Measurements from ENCODE around the gene CERK.

The CERK gene

DNA sequence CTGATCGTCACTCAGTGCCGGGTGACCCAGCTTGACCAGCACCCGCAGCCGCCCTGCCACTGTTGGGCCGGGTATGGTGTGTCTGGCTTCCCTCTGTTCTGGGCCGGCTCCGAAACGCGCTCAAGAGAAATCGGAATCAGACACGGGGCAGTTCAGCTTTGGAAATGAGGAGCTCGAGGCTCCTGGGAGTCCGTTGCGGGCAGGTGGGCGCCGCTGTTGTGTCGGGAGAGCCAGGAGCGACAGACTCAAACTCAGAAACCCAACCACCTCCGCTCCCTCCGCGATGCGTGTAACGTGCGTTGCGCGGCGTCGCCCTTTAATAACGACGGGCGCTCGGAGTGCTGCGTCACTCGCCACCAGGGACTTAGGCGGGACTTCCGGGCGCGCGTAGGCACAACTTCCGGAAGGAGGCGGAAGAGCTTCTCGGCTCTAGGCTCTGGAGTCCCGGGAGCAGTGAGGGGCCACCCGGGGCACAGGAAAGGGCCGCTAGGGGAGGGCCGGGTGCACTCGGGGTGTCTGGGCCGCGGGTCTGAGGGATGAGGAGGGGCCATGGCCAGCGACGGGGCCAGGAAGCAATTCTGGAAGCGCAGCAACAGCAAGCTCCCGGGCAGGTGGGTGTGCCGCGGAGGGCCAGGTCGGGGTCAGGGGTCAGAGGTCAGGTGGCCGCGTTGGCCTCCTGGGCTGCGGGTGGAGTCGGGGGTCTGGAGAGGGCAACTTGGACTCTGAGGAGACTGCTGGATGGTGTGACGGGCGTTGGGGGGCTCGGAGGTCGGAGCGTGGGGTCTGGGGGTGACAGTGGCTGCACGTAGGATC, 24.4 kb upstream of the CERK start, which contains the start of gene TBC1D22A (continued):
- TF ChIP-seq, protein P1, sequence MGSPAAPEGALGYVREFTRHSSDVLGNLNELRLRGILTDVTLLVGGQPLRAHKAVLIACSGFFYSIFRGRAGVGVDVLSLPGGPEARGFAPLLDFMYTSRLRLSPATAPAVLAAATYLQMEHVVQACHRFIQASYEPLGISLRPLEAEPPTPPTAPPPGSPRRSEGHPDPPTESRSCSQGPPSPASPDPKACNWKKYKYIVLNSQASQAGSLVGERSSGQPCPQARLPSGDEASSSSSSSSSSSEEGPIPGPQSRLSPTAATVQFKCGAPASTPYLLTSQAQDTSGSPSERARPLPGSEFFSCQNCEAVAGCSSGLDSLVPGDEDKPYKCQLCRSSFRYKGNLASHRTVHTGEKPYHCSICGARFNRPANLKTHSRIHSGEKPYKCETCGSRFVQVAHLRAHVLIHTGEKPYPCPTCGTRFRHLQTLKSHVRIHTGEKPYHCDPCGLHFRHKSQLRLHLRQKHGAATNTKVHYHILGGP (tag by site-specific recombination; IDR thresholded peaks at IDR 0.05), result no peak
- no peak for TF ChIP-seq SALL2 (tag by site-specific recombination; IDR thresholded peaks at IDR 0.05; ENCODE audit: borderline replicate concordance)
- TF ChIP-seq, protein P2, sequence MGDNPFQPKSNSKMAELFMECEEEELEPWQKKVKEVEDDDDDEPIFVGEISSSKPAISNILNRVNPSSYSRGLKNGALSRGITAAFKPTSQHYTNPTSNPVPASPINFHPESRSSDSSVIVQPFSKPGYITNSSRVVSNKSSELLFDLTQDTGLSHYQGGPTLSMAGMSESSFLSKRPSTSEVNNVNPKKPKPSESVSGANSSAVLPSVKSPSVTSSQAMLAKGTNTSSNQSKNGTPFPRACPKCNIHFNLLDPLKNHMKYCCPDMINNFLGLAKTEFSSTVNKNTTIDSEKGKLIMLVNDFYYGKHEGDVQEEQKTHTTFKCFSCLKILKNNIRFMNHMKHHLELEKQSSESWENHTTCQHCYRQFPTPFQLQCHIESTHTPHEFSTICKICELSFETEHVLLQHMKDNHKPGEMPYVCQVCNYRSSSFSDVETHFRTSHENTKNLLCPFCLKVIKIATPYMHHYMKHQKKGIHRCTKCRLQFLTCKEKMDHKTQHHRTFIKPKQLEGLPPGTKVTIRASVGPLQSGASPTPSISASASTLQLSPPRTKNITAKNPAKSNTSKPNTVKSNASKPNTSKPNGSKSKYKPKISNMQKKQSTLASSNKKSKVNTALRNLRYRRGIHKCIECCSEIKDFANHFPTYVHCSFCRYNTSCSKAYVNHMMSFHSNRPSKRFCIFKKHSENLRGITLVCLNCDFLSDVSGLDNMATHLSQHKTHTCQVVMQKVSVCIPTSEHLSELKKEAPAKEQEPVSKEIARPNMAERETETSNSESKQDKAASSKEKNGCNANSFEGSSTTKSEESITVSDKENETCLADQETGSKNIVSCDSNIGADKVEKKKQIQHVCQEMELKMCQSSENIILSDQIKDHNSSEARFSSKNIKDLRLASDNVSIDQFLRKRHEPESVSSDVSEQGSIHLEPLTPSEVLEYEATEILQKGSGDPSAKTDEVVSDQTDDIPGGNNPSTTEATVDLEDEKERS (tag by site-specific recombination; IDR thresholded peaks at IDR 0.05), result no peak; the same call in 1 of the 2 replicates
- TF ChIP-seq ZNF354C (tag by site-specific recombination; IDR thresholded peaks at IDR 0.05; ENCODE audit: borderline replicate concordance, low read depth), result no peak
- TF ChIP-seq ZNF600 (tag by site-specific recombination; IDR thresholded peaks at IDR 0.05), result peak; percentile 85
- TF ChIP-seq, protein P3, sequence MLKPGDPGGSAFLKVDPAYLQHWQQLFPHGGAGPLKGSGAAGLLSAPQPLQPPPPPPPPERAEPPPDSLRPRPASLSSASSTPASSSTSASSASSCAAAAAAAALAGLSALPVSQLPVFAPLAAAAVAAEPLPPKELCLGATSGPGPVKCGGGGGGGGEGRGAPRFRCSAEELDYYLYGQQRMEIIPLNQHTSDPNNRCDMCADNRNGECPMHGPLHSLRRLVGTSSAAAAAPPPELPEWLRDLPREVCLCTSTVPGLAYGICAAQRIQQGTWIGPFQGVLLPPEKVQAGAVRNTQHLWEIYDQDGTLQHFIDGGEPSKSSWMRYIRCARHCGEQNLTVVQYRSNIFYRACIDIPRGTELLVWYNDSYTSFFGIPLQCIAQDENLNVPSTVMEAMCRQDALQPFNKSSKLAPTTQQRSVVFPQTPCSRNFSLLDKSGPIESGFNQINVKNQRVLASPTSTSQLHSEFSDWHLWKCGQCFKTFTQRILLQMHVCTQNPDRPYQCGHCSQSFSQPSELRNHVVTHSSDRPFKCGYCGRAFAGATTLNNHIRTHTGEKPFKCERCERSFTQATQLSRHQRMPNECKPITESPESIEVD (tag by site-specific recombination; IDR thresholded peaks at IDR 0.05), result no peak
- TF ChIP-seq ZNF202 (tag by site-specific recombination; IDR thresholded peaks at IDR 0.05; ENCODE audit: borderline replicate concordance), result no peak
- TF ChIP-seq, protein P4, sequence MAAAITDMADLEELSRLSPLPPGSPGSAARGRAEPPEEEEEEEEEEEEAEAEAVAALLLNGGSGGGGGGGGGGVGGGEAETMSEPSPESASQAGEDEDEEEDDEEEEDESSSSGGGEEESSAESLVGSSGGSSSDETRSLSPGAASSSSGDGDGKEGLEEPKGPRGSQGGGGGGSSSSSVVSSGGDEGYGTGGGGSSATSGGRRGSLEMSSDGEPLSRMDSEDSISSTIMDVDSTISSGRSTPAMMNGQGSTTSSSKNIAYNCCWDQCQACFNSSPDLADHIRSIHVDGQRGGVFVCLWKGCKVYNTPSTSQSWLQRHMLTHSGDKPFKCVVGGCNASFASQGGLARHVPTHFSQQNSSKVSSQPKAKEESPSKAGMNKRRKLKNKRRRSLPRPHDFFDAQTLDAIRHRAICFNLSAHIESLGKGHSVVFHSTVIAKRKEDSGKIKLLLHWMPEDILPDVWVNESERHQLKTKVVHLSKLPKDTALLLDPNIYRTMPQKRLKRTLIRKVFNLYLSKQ (tag by site-specific recombination; IDR thresholded peaks at IDR 0.05; ENCODE audit: borderline replicate concordance), result no peak
- 0 out of 2 replicates have a peak, but pooled peaks have one; percentile 13 for TF ChIP-seq ZNF596 (tag by site-specific recombination; IDR thresholded peaks at IDR 0.05)
- TF ChIP-seq ZNF138 (tag by site-specific recombination; IDR thresholded peaks at IDR 0.05; ENCODE audit: borderline replicate concordance), result no peak
- no peak for TF ChIP-seq ZNF155 (tag by site-specific recombination; IDR thresholded peaks at IDR 0.05)
- no peak for TF ChIP-seq ZNF112 (tag by site-specific recombination; IDR thresholded peaks at IDR 0.05)
- TF ChIP-seq ZNF211 (tag by site-specific recombination; IDR thresholded peaks at IDR 0.05; ENCODE audit: low read depth), result no peak
- TF ChIP-seq, protein P5, sequence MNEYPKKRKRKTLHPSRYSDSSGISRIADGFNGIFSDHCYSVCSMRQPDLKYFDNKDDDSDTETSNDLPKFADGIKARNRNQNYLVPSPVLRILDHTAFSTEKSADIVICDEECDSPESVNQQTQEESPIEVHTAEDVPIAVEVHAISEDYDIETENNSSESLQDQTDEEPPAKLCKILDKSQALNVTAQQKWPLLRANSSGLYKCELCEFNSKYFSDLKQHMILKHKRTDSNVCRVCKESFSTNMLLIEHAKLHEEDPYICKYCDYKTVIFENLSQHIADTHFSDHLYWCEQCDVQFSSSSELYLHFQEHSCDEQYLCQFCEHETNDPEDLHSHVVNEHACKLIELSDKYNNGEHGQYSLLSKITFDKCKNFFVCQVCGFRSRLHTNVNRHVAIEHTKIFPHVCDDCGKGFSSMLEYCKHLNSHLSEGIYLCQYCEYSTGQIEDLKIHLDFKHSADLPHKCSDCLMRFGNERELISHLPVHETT (tag by site-specific recombination; IDR thresholded peaks at IDR 0.05), result peak; percentile 44; the same call in 1 of the 2 replicates
- TF ChIP-seq, protein P6, sequence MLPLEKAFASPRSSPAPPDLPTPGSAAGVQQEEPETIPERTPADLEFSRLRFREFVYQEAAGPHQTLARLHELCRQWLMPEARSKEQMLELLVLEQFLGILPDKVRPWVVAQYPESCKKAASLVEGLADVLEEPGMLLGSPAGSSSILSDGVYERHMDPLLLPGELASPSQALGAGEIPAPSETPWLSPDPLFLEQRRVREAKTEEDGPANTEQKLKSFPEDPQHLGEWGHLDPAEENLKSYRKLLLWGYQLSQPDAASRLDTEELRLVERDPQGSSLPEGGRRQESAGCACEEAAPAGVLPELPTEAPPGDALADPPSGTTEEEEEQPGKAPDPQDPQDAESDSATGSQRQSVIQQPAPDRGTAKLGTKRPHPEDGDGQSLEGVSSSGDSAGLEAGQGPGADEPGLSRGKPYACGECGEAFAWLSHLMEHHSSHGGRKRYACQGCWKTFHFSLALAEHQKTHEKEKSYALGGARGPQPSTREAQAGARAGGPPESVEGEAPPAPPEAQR (tag by site-specific recombination; IDR thresholded peaks at IDR 0.05), result no peak
- TF ChIP-seq ZNF658 (tag by site-specific recombination; IDR thresholded peaks at IDR 0.05), result no peak
- TF ChIP-seq ZNF501 (tag by site-specific recombination; IDR thresholded peaks at IDR 0.05), result 0 out of 2 replicates have a peak, but pooled peaks have one; percentile 42
- peak; percentile 70 for TF ChIP-seq ZNF391 (tag by site-specific recombination; IDR thresholded peaks at IDR 0.05; ENCODE audit: borderline replicate concordance, low read depth)
- no peak for TF ChIP-seq ZNF311 (tag by site-specific recombination; IDR thresholded peaks at IDR 0.05; ENCODE audit: borderline replicate concordance)
- TF ChIP-seq SP2 (tag by site-specific recombination; IDR thresholded peaks at IDR 0.05), result peak; percentile 89
- no peak for TF ChIP-seq ZNF416 (tag by site-specific recombination; IDR thresholded peaks at IDR 0.05)
- TF ChIP-seq IKZF3 (tag by site-specific recombination; IDR thresholded peaks at IDR 0.05), result peak; percentile 8; the same call in 1 of the 2 replicates
- no peak for TF ChIP-seq ZNF175 (tag by site-specific recombination; IDR thresholded peaks at IDR 0.05)
- no peak for TF ChIP-seq ZNF19 (tag by site-specific recombination; IDR thresholded peaks at IDR 0.05; ENCODE audit: low read depth)
- TF ChIP-seq, protein P7, sequence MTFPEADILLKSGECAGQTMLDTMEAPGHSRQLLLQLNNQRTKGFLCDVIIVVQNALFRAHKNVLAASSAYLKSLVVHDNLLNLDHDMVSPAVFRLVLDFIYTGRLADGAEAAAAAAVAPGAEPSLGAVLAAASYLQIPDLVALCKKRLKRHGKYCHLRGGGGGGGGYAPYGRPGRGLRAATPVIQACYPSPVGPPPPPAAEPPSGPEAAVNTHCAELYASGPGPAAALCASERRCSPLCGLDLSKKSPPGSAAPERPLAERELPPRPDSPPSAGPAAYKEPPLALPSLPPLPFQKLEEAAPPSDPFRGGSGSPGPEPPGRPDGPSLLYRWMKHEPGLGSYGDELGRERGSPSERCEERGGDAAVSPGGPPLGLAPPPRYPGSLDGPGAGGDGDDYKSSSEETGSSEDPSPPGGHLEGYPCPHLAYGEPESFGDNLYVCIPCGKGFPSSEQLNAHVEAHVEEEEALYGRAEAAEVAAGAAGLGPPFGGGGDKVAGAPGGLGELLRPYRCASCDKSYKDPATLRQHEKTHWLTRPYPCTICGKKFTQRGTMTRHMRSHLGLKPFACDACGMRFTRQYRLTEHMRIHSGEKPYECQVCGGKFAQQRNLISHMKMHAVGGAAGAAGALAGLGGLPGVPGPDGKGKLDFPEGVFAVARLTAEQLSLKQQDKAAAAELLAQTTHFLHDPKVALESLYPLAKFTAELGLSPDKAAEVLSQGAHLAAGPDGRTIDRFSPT (tag by site-specific recombination; IDR thresholded peaks at IDR 0.05), result no peak

Measured in HEK293 (cell line).